OCI-LY3 (cell line): ENCODE measurements around the gene SNRNP25.

Source experiments
- CTCF ChIP-seq: fragments of 200-600, 300-600 bp; sonication (generic); IDR thresholded peaks from 2 replicates; pipeline ENCODE4 v1.5.1; 2014; ENCODE audit warnings: antibody characterized with exemption, low read length, low read depth
- EZH2phosphoT487 ChIP-seq: fragments of 200-600 bp; shearing (Covaris generic); IDR thresholded peaks from 2 replicates; pipeline ENCODE4 v1.6.1; 2018; ENCODE audit warnings: antibody characterized with exemption, mixed run types, low read depth

GRCh38 chr16:83060-83603 is 29.5 kb downstream of the SNRNP25 start:
- TF ChIP-seq CTCF (no peak), EZH2phosphoT487 (no peak)
